H1 (cell line): Measurements from ENCODE around the gene LDHB. TPM values are rescaled to one million over a fixed set of nuclear protein-coding genes. Genes with fewer than 3 reads are reported as not detected.

Source experiments
- CTCF ChIA-PET: fragments of 300-600 bp; sonication (Branson Sonifier 250); formaldehyde crosslinking; loops from one replicate; lab custom pipeline; 2021; ENCODE audit not compliant: partially characterized antibody; lab: Charles Lee
- POLR2A ChIA-PET: fragments of 300-600 bp; sonication (Branson Sonifier 250); formaldehyde crosslinking; loops from one replicate; lab custom pipeline; 2021; ENCODE audit warnings: inconsistent platforms; ENCODE audit not compliant: partially characterized antibody; lab: Charles Lee
- DNase-seq, 2 experiments: peaks; one replicate each; pipeline versions ENCODE4 v3.0.0 to v3.0.0-alpha.2; 2010 to 2022; ENCODE audit warnings: low spot score in 2 of 2, low read depth in 1 of 2, mixed read lengths in 1 of 2
- FAIRE-seq: peaks from 2 replicates; lab custom pipeline; 2011; peaks lifted over from hg19 to GRCh38; lab: Jason Lieb, UNC
- H2AFZ ChIP-seq: 2 replicates; pipeline ENCODE4 v1.8.1; 2012; ENCODE audit warnings: low read length, inconsistent platforms
- H2AK5ac ChIP-seq: 2 replicates; pipeline ENCODE4 v1.6.1; 2013; ENCODE audit warnings: low read depth, low read length
- H2BK120ac ChIP-seq: replicated peaks from 2 replicates; pipeline ENCODE3; 2013; ENCODE audit warnings: low read depth, low read length, inconsistent platforms
- H2BK12ac ChIP-seq: 2 replicates; pipeline ENCODE4 v1.6.1; 2013; ENCODE audit warnings: low read depth, low read length
- H2BK15ac ChIP-seq: 2 replicates; pipeline ENCODE4 v1.6.1; 2013; ENCODE audit warnings: low read length
- H2BK20ac ChIP-seq: 2 replicates; pipeline ENCODE4 v1.6.1; 2013; ENCODE audit warnings: low read length
- H2BK5ac ChIP-seq: 2 replicates; pipeline ENCODE4 v1.6.1; 2013; ENCODE audit warnings: low read depth, low read length
- H3K14ac ChIP-seq: 2 replicates; pipeline ENCODE4 v1.6.1; 2013; ENCODE audit warnings: inconsistent platforms; ENCODE audit not compliant: insufficient read length
- H3K18ac ChIP-seq: 2 replicates; pipeline ENCODE4 v1.6.1; 2013; ENCODE audit warnings: low read length; ENCODE audit errors: extremely low read depth
- H3K23ac ChIP-seq: 2 replicates; pipeline ENCODE4 v1.6.1; 2013; ENCODE audit warnings: inconsistent platforms; ENCODE audit not compliant: insufficient read length
- H3K23me2 ChIP-seq: 2 replicates; pipeline ENCODE4 v1.6.1; 2013; ENCODE audit warnings: low read depth, low read length
- H3K27ac ChIP-seq: 2 replicates; pipeline ENCODE4 v1.6.1; 2011; ENCODE audit warnings: low read depth, low read length, inconsistent platforms
- H3K27me3 ChIP-seq, 4 experiments: replicated peaks in 1 of 4; 1 replicate in 1 of 4; 2 replicates in 3 of 4; pipeline versions ENCODE4 v1.6.1 to v1.8.1; 2011 to 2013; ENCODE audit warnings: low read length in 3 of 4, mild to moderate bottlenecking in 3 of 4, inconsistent platforms in 2 of 4, mixed read lengths in 2 of 4, moderate library complexity in 1 of 4; ENCODE audit not compliant: control insufficient read depth in 3 of 4, insufficient read depth in 3 of 4; ENCODE audit errors: extremely low read depth in 1 of 4
- H3K36me3 ChIP-seq, 4 experiments: 2 replicates each; pipeline versions ENCODE4 v1.6.1 to v1.8.1; 2011 to 2013; ENCODE audit warnings: mild to moderate bottlenecking in 4 of 4, low read length in 3 of 4, moderate library complexity in 2 of 4, control low read depth in 1 of 4, inconsistent platforms in 1 of 4; ENCODE audit not compliant: insufficient read depth in 4 of 4, control insufficient read depth in 2 of 4
- H3K4ac ChIP-seq: replicated peaks from 2 replicates; pipeline ENCODE3; 2013; ENCODE audit warnings: low read length, low read depth, mixed read lengths, inconsistent platforms; ENCODE audit not compliant: insufficient read length
- H3K4me1 ChIP-seq, 4 experiments: replicated peaks in 1 of 4; 1 replicate in 1 of 4; 2 replicates in 3 of 4; pipeline versions ENCODE4 v1.6.1 to v1.8.1; 2011 to 2013; ENCODE audit warnings: low read length in 3 of 4, inconsistent platforms in 2 of 4, mixed read lengths in 1 of 4; ENCODE audit not compliant: insufficient read depth in 4 of 4, control insufficient read depth in 3 of 4
- H3K4me2 ChIP-seq, 2 experiments: 2 replicates each; pipeline versions ENCODE4 v1.6.1 to v1.8.1; 2011 to 2013; ENCODE audit warnings: low read depth in 2 of 2, low read length in 2 of 2, control low read depth in 1 of 2, inconsistent platforms in 1 of 2, mild to moderate bottlenecking in 1 of 2; ENCODE audit not compliant: insufficient read depth in 1 of 2
- H3K4me3 ChIP-seq, 4 experiments: fragments of 200-600, 300-600 bp in 1 of 4; sonication (generic), shearing (Covaris generic), sonication (Bioruptor Twin) in 1 of 4; 2 replicates each; pipeline versions ENCODE4 v1.5.1 to v1.8.1; 2011 to 2016; ENCODE audit warnings: low read length in 4 of 4, low read depth in 3 of 4, control low read depth in 2 of 4, inconsistent platforms in 2 of 4, mild to moderate bottlenecking in 2 of 4, mixed read lengths in 1 of 4, moderate library complexity in 1 of 4; ENCODE audit not compliant: insufficient read depth in 2 of 4; ENCODE audit errors: extremely low read depth in 1 of 4
- H3K56ac ChIP-seq: replicated peaks from 2 replicates; pipeline ENCODE3; 2013; ENCODE audit warnings: low read depth, mild to moderate bottlenecking, mixed read lengths, low read length, inconsistent platforms; ENCODE audit not compliant: insufficient read length
- H3K79me1 ChIP-seq: 2 replicates; pipeline ENCODE4 v1.6.1; 2013; ENCODE audit warnings: low read depth, low read length, control low read depth
- H3K79me2 ChIP-seq, 2 experiments: 2 replicates each; pipeline versions ENCODE4 v1.6.1 to v1.8.1; 2012 to 2013; ENCODE audit warnings: low read length in 2 of 2, mild to moderate bottlenecking in 2 of 2, inconsistent platforms in 1 of 2; ENCODE audit not compliant: insufficient read depth in 2 of 2, control insufficient read depth in 1 of 2
- H3K9ac ChIP-seq, 4 experiments: replicated peaks in 1 of 4; 1 replicate in 1 of 4; 2 replicates in 3 of 4; pipeline versions ENCODE4 v1.6.1 to v1.8.1; 2011 to 2013; ENCODE audit warnings: low read depth in 3 of 4, low read length in 3 of 4, control low read depth in 2 of 4, mild to moderate bottlenecking in 2 of 4, moderate library complexity in 2 of 4, inconsistent platforms in 1 of 4; ENCODE audit errors: extremely low read depth in 1 of 4
- H3K9me3 ChIP-seq, 2 experiments: 2 replicates each; pipeline versions ENCODE4 v1.6.1 to v1.8.1; 2012 to 2013; ENCODE audit warnings: mild to moderate bottlenecking in 2 of 2, moderate library complexity in 2 of 2, control low read depth in 1 of 2, inconsistent platforms in 1 of 2, low read depth in 1 of 2, low read length in 1 of 2, mixed read lengths in 1 of 2; ENCODE audit not compliant: insufficient read depth in 2 of 2
- H4K20me1 ChIP-seq, 2 experiments: replicated peaks in 1 of 2; 2 replicates each; pipeline versions ENCODE3 to v1.8.1; 2011 to 2013; ENCODE audit warnings: inconsistent platforms in 2 of 2, low read length in 2 of 2, mild to moderate bottlenecking in 1 of 2; ENCODE audit not compliant: insufficient read depth in 2 of 2, control insufficient read depth in 1 of 2
- H4K5ac ChIP-seq: 2 replicates; pipeline ENCODE4 v1.6.1; 2013; ENCODE audit warnings: low read length, low read depth, mixed read lengths, inconsistent platforms; ENCODE audit not compliant: insufficient read length
- H4K8ac ChIP-seq: 2 replicates; pipeline ENCODE4 v1.8.0; 2013; ENCODE audit warnings: mild to moderate bottlenecking, moderate library complexity, low read length, inconsistent platforms; ENCODE audit not compliant: insufficient read depth; ENCODE audit errors: extremely low read depth
- H4K91ac ChIP-seq: replicated peaks from 2 replicates; pipeline ENCODE3; 2013; ENCODE audit warnings: low read length, mixed read lengths, inconsistent platforms; ENCODE audit not compliant: insufficient read length
- ASH2L ChIP-seq: fragments of 200-600, 300-600 bp; sonication (generic); IDR thresholded peaks from one replicate; pipeline ENCODE4 v1.7.1; 2017; ENCODE audit warnings: low read length
- ATF2 ChIP-seq: IDR thresholded peaks from 2 replicates; pipeline ENCODE4 v1.6.1; 2012; ENCODE audit warnings: low read length, inconsistent platforms
- BRCA1 ChIP-seq: IDR thresholded peaks from 2 replicates; pipeline ENCODE4 v1.6.1; 2012; ENCODE audit warnings: low read depth, low read length, improper control_type of control experiment
- CHD1 ChIP-seq: IDR thresholded peaks from 2 replicates; pipeline ENCODE4 v1.6.1; 2012; ENCODE audit warnings: low read depth, low read length, improper control_type of control experiment
- E2F6 ChIP-seq: IDR thresholded peaks from 2 replicates; pipeline ENCODE4 v1.6.1; 2012; ENCODE audit warnings: inconsistent platforms
- EGR1 ChIP-seq: IDR thresholded peaks from 2 replicates; pipeline ENCODE4 v1.6.1; 2011; ENCODE audit warnings: low read depth, low read length, borderline replicate concordance
- EP300 ChIP-seq, 2 experiments: IDR thresholded peaks; 1 replicate in 1 of 2; 2 replicates in 1 of 2; pipeline ENCODE4 v1.6.1; 2011 to 2012; ENCODE audit warnings: low read depth in 2 of 2, low read length in 2 of 2, mild to moderate bottlenecking in 2 of 2, borderline replicate concordance in 1 of 2, inconsistent platforms in 1 of 2, moderate library complexity in 1 of 2
- FOSL1 ChIP-seq: IDR thresholded peaks from 2 replicates; pipeline ENCODE4 v1.6.1; 2011; ENCODE audit warnings: mild to moderate bottlenecking, low read depth, low read length, moderate library complexity; ENCODE audit not compliant: insufficient read depth
- JUND ChIP-seq: IDR thresholded peaks from 2 replicates; pipeline ENCODE4 v1.6.1; 2011; ENCODE audit warnings: mild to moderate bottlenecking, improper control_type of control experiment, low read length
- MAX ChIP-seq: IDR thresholded peaks from 2 replicates; pipeline ENCODE4 v1.6.1; 2012; ENCODE audit warnings: inconsistent platforms
- POLR2AphosphoS5 ChIP-seq: IDR thresholded peaks from 2 replicates; pipeline ENCODE4 v1.6.1; 2011; ENCODE audit warnings: low read depth, low read length
- TAF7 ChIP-seq: optimal IDR thresholded peaks from 2 replicates; pipeline ENCODE3; 2011; ENCODE audit warnings: low read depth, mild to moderate bottlenecking, inconsistent platforms, low read length, moderate library complexity, borderline replicate concordance
- TBP ChIP-seq: IDR thresholded peaks from 2 replicates; pipeline ENCODE4 v1.6.1; 2011; ENCODE audit warnings: low read depth, low read length, improper control_type of control experiment
- polyA plus RNA-seq, 7 experiments: library from polyadenylated mRNA; depleted of rRNA in 3 of 7; stranded (reverse) in 5 of 7; unstranded in 2 of 7; fragments of >200 nt in 5 of 7; fragments of 200-250 nt in 2 of 7; gene quantifications; 1 replicate in 5 of 7; 2 replicates in 1 of 7; 4 replicates in 1 of 7; pipeline versions ENCODE4 v1.2.1 to v1.2.3, GENCODE V29; 2011 to 2013; ENCODE audit warnings: missing spikeins in 2 of 7, mixed read lengths in 2 of 7
- total RNA-seq: library from RNA; stranded (reverse); fragmentation: NEBNext Ultra II Directional; extraction: Animal tissue kit (Norgen Biotek cat#: 25700); gene quantifications from 2 replicates; pipeline ENCODE4 v1.2.1, GENCODE V29; 2021

LDHB gene
- total and polyA plus RNA-seq, 2 of the 8 experiments (the other 6 are each of a cell fraction or from before 2014, with no cell fraction given): 1,177 to 1,781 TPM

GRCh38 chr12:21608196-21608595, 49.4 kb downstream of the LDHB start:
- Histone ChIP-seq H3K18ac (no peak overlapping the region), H4K8ac (no peak overlapping the region), H2BK20ac (no peak overlapping the region), H3K23me2 (no peaks in the 10 kb centered on the region), H3K79me2 (no peaks in the 10 kb centered on the region), H3K56ac (no peak overlapping the region), H4K5ac (no peak overlapping the region), H3K36me3 (no peaks in the 10 kb centered on the region), H3K4me3 (no peak overlapping the region), H3K4me1 (no peaks in the 10 kb centered on the region), H3K27ac (no peak overlapping the region), H3K4ac (no peak overlapping the region), H2BK5ac (no peak overlapping the region), H2BK15ac (no peak overlapping the region), H3K9ac (no peak overlapping the region), H4K20me1 (no peaks in the 10 kb centered on the region), H4K91ac (no peak overlapping the region), H3K4me2 (no peak overlapping the region), H2BK120ac (no peak overlapping the region), H3K14ac (no peak overlapping the region), H3K27me3 (no peaks in the 10 kb centered on the region), H3K79me1 (no peaks in the 10 kb centered on the region), H3K9me3 (no peaks in the 10 kb centered on the region), H2BK12ac (no peak overlapping the region), H3K23ac (no peak overlapping the region), H2AK5ac (no peak overlapping the region), H2AFZ (no peak overlapping the region)
- DNase-seq (no peak), FAIRE-seq (no peak)
- CTCF ChIA-PET: interaction anchor here (0.8 kb wide), 1 partner anchor 90 kb away, joined by 3 read pairs; no protein-coding TSS in a partner anchor
- POLR2A ChIA-PET: interaction anchor here (1.1 kb wide), 1 partner anchor 49 kb away, joined by 3 read pairs; no protein-coding TSS in a partner anchor
- TF ChIP-seq CHD1: no peak
- no peak for TF ChIP-seq TBP
- TF ChIP-seq TAF7: no peak
- no peak for TF ChIP-seq E2F6
- no peak for TF ChIP-seq MAX
- TF ChIP-seq EGR1: no peak
- TF ChIP-seq BRCA1: no peak
- no peak for TF ChIP-seq ASH2L
- TF ChIP-seq ATF2: no peak
- no peak for TF ChIP-seq JUND
- no peak for TF ChIP-seq POLR2AphosphoS5
- TF ChIP-seq FOSL1: no peak
- no peak for TF ChIP-seq EP300 (IDR thresholded peaks at IDR 0.05; ENCODE audit: borderline replicate concordance in 1 of 2, low read depth in 2 of 2, low read length in 2 of 2)
